GM18507 (cell line): ENCODE results near the gene DSCAM.

Source experiments
- DNase-seq: peaks from one replicate; pipeline ENCODE4 v3.0.0; 2011; ENCODE audit warnings: low read depth; ENCODE audit not compliant: insufficient read length; ENCODE audit errors: extremely low spot score
- FAIRE-seq: peaks from 2 replicates; lab custom pipeline; 2011; peaks lifted over from hg19 to GRCh38; lab: Jason Lieb, UNC

Gene DSCAM

DNA sequence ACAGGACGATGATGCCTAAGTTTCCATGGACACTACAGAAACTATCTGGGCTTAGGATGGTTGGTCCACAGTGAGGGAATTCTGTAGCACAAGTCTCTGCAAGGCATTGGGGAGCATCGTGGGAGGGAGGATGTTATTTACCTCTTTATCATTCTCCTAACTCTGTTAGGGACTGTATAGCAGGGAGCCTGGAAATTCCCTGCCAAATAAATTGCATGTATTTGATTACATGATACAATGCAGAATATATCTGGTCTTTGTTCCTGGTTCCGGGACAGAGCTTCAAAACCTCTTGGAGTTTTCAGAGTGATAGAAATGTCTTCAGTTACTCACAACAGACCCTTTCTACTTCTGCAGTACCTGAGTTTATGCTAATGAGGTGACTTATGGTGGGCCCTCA, 593.8 kb downstream of the DSCAM start:
- FAIRE-seq (no peak), DNase-seq (no peak)

DNA sequence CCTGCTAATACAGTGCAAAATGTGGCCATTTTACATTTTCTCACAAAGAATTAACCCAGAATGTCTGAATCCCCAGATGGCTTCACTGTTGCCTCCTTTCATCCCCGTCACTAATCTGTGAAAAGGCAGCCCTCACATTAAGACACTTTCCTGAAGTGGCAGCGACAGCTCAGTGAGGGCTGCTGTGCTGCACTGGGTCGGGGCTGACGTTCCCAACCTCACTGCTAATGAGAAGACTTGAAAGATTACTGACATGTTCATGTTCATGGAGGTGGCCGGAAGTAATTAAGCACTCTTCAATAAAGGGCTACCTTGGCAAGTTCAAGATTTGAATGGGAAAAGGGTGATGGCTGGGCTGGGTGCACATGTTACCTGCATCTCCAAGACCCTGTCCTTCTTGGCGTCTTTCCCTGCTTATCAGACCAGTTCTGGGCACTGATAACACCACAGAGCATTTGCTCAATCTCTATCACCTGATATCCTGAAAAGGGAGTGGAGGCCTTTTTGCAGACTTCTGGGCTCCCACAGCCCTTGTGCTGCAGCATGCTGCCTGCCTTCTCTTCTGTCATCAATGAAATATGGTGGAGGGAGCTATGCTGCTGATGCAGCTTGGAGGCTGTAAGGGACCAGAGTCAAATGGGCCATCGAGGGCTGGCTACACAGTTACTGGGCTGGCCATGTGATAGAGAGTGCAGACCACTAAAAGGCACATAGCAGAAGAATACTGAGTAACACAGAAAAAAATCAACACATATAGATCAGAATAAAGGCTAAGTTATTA, 596.3 kb downstream of the DSCAM start:
- DNase-seq (no peak), FAIRE-seq (no peak)

DNA sequence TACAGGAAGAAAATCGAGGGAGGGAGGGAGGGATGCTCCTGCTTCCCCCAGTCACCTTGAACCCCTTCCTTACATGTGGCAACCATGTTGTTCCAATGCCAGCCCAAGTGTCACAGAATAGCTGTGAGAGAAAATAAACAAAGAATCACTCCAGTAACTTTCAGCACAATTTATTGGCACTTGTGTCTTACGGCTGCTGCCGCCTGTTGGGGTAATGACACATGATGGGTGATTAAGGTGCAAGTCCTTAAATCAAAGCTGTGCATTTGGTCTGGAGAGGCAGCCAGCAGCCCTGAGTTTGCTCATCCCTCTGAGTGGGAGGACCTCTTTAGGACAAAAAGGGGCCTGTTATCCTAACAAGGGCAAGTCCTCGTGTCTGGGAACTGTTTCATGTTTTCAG, 602.0 kb downstream of the DSCAM start:
- FAIRE-seq (no peak), DNase-seq (no peak)

DNA sequence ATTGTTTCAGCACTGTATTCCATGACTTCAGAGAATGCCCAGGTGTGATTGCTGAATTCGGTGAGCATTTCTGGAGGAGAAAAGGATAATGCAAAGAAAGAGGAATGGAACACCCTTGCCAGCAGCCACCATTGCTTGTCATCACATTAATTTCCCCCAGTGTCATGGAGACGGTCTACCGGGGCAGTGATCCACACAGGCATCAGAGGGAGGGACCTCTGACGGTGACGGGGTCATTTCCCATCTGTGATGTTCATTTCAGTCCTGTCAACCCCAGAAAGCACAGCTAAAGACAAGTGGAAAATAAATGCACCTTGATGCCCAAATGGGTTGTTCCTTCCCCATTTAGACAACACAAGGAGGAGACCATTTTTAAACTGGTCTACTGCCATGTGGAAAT, 603.3 kb downstream of the DSCAM start:
- FAIRE-seq (no peak), DNase-seq (no peak)

DNA sequence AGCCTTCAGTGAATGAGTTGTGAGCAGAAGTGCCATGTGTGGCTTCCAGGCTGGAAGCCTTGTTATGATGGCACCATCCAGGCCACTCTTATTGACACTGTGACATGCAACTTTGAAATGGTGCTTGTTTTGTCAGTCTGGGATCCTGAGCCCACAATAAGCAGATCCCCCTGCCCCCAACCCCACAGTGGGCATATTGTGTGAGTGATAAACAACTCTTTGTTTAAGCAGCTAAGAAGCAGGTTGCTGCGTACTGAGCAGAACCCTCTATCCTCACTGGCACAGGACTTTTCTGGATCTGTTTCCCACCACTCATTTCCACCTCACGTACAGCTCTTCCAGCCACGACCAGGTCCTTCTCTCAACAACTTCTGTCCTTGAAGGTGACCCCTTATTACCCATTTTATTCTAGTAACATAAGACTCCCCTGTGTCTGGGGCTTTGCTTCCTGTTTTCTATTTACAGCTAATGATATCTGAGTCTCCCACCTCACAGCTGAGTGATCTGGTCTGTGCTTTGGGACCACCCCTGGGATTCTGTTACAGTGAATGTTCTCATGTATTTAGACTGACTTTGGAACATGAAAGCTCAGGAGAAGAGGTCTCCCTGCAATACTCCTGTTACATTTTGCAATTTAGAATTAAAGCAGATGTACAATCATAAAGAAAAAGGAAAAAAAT, 604.2 kb downstream of the DSCAM start:
- no peak for FAIRE-seq
- no peak for DNase-seq

DNA sequence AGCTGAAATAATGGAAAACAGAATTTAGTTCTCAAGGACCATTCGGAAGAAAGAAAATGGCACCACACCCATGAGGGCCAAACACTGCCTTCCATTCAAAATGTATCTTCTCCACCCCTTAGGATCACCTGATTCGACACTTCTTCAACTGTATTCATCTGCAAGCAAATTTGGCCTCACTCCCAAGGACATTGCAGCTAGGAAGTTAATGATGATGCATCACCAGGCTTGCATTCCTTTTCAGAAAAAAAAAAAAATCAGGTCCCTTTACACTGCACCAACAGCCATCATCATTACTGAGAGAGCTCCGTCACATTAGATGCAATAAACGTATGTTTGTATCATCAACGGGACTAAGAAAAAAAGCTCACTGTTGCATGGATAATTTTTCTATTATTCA, 611.4 kb downstream of the DSCAM start:
- no peak for DNase-seq
- FAIRE-seq: no peak

DNA sequence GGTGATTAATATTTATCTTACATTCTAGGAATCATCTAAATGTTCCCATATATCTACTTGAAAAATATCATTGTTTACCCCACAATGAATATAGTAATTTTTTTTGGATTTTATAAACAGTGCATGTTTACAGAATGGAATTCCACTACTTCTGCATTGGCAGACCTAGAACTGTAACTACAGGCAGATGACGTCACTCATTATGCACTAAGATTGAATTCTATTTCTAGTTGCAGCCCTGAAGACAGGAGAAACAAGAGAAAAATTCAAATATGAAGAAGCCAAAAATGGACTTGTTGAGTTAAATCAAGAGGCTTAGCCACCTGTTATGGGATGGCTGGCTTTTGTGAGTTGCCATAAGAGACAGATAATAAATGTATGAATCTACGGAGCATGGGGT, 615.0 kb downstream of the DSCAM start:
- DNase-seq: no peak
- FAIRE-seq: no peak

DNA sequence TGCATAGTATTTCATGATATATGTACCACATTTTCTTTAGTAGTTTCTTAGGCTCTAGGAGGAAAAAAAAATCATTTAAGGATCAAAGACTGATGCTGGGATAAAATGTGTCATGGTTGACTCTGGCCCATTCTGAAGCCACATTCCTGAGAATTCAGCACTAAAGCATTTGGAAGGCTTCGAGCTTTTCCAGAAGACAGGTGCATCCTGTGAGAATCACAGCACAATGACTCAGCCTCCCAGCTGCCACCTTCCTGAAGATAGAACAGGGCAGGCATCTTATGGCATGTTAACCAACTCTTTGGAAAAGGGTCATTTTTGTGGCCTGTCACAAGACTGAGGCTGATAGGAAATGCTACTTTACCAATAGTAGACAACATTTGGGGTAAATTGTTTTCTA, 619.9 kb downstream of the DSCAM start:
- FAIRE-seq: no peak
- no peak for DNase-seq

DNA sequence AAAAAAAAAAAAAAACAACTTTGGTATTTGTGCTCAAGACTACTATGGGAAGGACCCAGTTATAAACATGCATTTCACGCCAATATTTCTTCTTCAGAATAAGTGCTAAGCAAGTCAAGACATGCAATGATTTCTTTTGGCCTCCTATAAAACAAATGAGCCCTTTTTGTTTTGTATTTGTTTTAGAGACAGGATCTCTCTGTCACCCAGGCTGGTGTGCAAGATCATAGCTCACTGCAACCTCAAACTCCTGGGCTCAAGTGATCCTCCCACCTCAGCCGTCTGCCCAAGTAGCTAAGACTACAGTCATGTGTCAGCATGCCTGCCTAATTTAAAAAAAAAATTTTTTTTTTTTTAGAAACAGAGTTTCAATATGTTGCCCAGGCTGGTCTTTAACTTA, 631.0 kb downstream of the DSCAM start:
- FAIRE-seq: no peak
- DNase-seq: no peak

DNA sequence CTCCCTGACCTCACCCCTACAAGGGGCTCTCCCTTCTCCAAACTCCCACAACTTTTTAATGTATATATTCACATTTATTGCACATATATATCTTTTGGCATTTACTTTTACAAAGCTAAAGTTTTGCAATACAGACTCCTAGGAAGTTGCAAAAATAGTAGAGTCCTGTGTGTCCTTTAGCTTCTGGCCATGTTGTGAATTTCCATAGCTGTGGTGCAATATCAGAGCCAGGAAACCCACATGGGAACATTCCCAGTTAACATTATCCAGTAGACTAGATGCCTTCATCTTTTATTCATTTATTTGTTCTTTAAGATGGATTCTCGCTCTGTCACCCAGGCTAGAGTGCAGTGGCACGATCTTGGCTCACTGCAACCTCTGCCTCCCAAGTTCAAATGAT, 636.7 kb downstream of the DSCAM start:
- DNase-seq: no peak
- FAIRE-seq: no peak

DNA sequence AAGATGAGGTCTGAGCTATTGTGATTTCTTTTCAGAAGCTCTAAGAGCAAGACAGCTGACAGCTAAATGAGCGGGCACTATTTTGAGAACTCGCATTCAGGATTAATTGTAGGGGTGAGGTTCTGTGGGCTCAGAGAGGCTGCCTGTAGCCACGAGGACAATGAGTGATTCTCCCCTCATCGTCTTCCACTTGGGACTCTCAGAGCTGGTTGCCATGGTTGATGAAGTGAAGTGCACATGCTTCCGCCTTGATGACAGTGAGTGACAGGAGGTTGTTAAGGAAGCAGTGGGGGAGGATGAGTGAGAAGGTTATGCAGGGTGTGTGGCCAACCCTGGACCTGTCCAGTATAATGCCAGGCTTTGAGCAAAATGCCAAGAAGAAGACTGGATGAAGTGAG, 638.0 kb downstream of the DSCAM start:
- no peak for FAIRE-seq
- no peak for DNase-seq

DNA sequence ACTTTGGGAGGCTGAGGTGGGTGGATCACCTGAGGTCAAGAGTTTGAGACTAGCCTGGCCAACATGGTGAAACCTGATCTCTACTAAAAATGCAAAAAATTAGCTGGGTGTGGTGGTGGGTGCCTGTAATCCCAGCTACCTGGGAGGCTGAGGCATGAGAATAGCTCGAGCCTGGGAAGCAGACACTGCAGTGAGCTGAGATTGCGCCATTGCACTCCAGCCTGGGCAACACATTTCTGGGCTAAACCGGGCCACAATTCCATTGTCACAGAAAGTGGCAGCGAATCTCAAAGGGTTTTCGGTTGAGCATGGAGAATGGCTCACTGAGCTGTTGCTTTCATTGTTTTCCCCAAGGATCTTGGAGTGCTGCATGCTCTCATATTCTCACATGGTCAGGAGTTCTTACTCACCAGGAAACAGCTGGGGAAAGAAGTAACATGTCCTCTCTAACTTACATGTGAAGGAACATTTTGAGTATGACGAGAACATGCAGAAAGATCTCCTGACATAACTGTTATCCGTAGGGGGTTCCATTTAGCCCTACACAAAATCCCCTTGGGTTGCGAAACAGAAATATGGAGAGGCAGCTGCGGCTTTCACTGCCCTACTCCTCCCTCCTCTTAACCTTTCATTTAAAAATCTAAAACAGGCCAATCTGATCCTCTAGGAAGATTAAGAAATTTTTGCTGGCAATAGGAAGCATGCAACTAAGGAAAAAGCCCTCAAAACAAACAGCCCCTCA, 638.6 kb downstream of the DSCAM start:
- DNase-seq (no peak), FAIRE-seq (no peak)

DNA sequence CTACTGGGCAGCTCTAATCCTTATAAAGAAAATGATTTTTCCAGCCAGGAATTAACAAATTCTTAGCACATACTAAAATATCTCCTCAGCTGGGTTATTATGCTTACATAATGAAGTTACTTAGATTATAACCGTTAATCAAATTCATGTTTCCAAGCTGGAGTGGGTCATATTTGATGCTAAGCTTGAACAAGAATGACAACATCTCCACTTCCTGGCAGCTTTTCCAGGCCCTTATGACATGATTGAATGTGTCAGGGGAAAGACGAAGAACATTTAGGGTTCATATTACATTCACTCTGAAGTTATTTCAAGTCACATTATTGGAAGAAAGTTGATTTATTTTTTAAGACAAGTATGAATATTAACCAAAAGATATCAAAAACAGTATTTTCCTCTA, 646.0 kb downstream of the DSCAM start:
- DNase-seq: no peak
- no peak for FAIRE-seq

DNA sequence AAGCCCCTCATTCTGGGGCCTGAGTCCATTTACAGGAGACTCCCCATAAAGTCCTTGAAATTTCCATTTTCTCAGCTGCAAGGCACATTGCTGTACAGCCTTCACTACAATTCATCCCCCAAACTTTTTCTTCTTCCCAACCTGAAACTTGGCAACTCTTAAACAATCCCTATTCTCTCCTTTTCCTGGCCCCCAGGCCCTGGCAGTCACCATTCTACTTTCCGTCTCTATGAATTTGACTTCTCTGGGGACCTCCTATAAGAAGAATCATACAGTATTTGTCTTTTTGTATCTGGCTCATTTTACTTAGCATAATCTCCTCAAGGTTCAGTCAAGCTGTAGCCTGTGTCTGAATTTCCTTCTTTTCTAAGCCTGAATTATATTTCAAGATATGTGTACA, 646.8 kb downstream of the DSCAM start:
- DNase-seq (no peak), FAIRE-seq (no peak)

DNA sequence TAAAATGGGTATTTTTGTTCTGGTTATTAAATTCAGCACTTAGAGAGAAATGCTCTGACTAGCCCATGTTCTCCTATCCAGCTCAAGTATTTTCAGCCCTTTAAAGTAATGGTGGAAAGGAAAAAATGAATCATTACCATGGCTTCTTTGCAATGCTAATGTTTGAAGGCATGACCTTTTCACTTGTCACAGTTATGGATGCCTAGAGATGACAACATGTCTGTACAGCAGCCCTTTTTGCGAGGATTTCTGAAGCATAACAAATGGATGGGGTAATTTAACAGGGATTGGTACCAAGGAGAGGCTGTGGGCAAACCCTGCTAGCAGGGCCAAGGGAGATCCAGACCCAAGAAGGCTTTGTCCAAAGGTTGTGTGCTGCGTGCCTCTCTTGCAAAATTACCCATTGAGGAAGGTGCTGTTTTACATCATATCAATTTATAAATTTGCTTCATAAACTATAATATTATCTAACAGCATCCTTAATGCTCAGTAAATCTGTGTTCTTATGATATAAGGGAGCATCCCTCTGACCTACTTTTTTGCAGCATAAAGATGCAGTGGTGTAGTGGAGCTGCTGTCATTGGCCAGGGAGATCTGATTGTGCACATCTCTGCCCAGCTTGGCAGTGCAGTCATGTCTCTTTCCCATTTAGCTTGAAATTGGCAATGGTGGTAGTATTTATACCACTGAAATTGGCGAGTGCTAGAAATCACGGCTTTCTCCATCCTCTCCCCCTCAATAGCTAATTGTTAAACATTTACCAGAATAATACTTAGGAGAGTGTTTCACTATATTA, 652.6 kb downstream of the DSCAM start:
- no peak for FAIRE-seq
- no peak for DNase-seq

DNA sequence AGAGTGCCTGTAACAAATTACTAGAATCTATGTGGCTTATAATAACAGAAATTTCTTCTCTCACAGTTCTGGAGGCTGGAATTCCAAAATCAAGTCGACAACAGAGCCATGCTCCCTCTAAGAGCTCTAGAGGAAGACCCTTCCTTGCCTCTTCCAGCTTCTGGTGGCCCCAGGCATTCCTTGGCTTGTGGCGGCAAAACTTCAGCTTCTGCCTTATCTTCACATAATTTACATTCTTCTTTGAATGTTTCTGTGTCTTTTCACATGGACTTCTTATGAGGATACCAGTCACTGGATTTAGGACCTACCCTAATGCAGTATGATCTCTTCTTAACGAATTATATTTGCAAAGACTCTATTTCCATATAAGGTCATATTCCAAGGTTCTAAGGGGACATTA, 655.3 kb downstream of the DSCAM start:
- FAIRE-seq (no peak), DNase-seq (no peak)

DNA sequence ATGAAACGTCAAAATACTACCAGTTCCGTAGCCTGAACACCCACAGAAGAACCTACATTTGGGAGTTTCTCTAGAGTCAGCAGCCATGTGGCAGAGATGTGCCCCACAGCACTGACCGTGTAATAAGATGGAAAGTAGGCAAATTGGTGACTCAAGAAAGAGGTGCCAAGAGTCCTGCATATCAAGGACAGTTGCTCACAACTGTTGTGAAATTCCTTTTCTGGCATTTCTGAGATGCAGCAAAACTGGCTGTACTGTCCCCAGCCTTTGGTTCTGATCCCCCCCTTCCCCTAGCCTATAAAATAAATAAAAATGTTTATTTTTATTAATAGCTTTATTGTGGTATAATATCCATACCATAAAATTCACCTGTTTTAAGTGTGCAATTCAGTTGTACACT, 655.8 kb downstream of the DSCAM start:
- FAIRE-seq (no peak), DNase-seq (no peak)

DNA sequence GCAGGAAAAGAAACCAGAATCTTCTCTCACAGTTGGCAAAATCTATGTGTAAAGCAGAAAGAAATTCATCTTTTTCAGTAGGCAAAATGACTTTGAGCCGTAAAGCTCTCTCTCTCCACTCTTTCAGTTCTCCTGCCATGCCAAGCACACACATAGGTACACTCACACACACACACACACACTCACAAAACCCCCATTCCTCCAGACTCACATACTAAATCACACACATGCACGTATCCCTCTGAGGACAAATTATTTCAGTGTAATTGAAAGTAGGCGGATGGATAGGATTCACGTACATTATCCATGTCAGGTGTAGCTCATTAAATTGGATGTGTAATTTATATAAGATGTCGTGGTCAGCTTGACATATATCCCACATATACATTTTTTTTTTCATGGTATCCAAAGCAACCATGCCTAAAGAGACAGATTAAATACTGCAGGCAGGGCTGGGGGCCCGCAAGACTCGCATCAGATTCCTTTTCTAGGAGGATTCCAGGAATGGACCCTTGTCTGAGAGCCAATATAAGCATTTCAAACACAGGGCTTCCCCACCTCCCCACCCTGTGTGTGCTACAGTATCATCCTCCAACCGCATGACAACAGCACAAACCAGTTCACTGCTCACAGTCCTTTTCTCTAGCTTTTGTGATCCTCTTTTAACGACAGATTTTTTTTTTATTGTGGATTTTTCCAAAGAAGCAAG, 658.9 kb downstream of the DSCAM start:
- no peak for DNase-seq
- no peak for FAIRE-seq

DNA sequence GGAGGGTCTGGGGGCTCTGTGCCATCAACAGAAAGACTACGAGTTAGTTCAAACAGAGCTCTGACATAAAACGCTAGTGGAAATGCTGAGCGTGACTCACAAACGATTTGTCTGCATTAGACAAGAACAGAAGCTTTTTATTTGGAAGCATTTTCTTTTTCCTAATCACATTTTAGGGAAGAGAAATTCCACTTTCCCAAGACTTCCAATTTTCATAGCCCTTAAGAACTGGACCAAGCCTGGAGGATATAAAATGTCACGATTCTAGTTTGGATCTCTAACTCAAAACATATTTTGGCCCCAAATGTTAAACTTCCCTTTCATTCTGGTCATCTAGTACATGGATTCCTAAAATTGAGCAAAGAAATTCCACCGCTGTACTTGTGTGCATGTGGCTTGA, 659.7 kb downstream of the DSCAM start:
- no peak for FAIRE-seq
- DNase-seq: no peak
